Left ventricle myocardium superior (tissue), 1 donor: ENCODE measurements around the gene CCDC70. TPM values are rescaled to one million over a fixed set of nuclear protein-coding genes. Genes with fewer than 3 reads are reported as not detected.

Experiments used
- ATAC-seq: fragments of 200-7000 bp; cut with Tn5 transposase; one replicate; pipeline ENCODE4 v1.9.1; 2020; ENCODE audit warnings: mild to moderate bottlenecking, moderate library complexity
- DNase-seq: peaks from one replicate; pipeline ENCODE4 v3.0.0-alpha.2; 2020
- intact Hi-C: fragments of 100-400 bp; cut with micrococcal nuclease; formaldehyde crosslinking; loops from one replicate; pipeline ENCODE4 v1.11.0; 2022
- total RNA-seq: library from RNA; stranded (reverse); fragmentation: NEBNext Ultra II Directional; extraction: Animal tissue kit (Norgen Biotek cat#: 25700); gene quantifications from one replicate; pipeline ENCODE4 v1.2.1, GENCODE V29; 2021
- donor health status: DM: no; HTN: yes; CAD: no; lungs with severe emphysema.

Gene CCDC70
- total RNA-seq, 1 donor from 2014 or later, result not detected

DNA sequence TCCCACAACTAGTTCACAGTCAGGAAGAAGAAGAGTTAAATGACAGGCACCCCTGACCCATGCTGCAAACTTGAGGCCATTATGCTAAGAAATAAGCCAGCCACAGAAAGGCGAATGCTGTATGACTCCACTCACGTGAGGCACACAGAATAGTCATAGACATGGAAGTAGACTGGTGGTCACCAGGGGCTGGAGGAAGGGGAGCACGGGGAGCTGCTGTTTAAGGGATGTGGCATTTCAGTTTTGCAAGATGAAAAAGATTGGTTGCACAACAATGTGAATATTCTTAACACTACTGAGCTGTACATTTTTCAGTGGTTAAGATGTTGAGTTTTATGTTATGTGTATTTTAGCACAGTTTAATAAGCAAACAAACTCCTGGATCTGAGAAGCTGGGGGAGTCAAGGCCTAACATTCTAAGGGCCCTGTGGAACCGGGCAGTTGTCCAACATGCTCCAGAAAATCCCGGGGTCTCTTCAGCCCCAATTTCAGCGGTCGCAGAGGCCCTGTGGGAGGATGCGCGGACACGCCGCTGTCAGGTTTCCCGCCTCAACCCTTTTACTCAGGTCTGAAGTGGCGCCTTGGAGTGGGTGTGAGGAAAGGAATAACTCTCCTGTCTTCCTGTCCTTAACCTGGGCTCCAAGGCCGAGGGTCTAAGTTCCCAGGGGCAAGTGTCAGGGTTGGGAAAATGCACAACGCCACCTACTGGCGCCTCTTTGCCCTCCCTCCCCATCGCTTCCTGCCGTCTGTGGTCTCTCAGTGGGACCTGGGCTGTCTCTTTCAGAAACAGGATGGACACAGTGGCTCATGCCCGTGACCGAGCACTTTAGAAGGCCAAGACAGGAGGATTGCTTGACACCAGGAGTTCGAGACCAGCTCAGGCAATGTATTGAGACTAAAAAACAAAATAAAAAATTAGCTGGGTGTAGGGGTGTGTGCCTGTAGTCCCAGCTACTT lies 12.3 kb upstream of the CCDC70 start:
- ATAC-seq (peak; percentile 51), DNase-seq (peak; percentile 55)
- intact Hi-C loops, result no loop called here

DNA sequence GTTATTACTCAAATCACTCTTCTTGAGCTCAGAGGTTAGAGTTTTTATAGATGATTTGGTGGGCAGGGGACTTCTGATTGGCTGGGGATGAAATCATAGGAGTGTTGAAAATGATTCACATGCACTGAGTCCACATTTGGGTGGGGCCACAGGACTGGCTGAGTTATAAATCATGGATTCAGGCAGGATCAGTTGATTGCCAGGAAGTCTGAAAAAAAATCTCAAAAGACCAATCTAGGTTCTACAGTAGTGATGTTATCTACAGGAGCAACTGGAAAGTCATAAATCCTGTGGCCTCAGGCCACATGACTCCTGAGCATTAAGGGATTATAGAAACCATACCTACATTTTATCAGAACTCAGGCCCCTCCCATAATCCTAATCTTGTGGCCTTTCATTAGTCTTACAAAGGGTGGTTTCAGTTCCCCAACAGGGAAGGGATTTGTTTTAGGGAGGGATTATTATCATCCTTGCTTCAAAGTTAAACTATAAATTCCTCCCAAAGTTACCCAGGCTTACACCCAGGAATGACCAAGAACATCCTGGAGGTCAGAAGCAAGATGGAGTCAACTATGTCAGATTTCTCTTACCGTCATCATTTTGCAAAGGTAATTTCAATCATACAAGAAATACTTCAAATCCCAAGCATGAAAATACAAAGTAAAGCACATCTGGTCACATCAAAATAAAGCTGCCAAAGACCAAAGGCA lies 5.6 kb upstream of the CCDC70 start:
- ATAC-seq (no peak), DNase-seq (no peak)
- intact Hi-C loops, result no loop called here

- intact Hi-C loops, result no loop called here
Measured at GRCh38 chr13:51856998-51857397, 4.8 kb upstream of the CCDC70 start.

DNA sequence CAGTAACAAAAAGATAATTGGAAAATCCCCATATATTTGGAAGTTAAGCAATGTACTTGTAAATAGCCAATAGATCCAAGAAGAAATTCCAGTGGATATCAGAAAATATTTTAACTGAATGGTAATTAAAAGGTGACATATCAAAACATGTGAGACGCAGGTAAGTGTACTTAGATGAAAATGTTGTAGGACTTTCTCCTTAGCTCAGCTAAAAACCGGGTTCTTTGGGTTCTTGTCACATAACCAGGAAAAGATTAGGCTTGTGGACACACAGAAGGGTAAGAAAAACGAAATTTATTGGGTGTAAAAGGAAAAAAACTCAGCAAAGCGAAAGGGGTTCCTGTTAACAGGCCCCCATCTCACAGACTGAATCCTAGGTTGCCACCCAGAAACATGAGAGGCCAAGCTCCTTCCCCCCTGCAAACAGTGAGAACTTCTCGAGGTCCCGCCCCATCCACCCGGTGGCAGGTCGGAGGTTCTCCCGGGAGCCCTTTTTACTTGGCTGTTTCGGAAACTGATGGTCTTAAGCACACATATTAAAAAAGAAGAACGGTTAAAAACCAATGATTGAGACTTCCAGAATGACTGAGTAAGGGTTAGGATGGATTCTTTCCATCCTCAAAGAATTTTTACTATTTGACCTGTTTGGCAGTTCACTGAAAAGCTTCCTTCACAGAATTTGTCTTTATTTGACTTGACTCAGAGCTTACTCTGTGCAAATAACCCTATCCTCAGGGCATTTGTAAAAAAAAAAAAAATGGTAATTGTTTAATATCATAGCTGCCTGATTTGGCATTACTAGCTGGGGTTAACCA lies 3.1 kb upstream of the CCDC70 start:
- DNase-seq (no peak), ATAC-seq (no peak)
- intact Hi-C loops, result no loop called here

More at GRCh38 chr13:51856998-51857397, 4.8 kb upstream of the CCDC70 start:
- DNase-seq (no peak), ATAC-seq (no peak)

GRCh38 chr13:51862957-51863356 lies 1.2 kb downstream of the CCDC70 start:
- no peak for DNase-seq
- ATAC-seq, result no peak
- intact Hi-C loops, result no loop called here

- no peak for ATAC-seq
- intact Hi-C loops, result no loop called here
- no peak for DNase-seq
Measured at GRCh38 chr13:51865838-51866237, 4.1 kb downstream of the CCDC70 start.

DNA sequence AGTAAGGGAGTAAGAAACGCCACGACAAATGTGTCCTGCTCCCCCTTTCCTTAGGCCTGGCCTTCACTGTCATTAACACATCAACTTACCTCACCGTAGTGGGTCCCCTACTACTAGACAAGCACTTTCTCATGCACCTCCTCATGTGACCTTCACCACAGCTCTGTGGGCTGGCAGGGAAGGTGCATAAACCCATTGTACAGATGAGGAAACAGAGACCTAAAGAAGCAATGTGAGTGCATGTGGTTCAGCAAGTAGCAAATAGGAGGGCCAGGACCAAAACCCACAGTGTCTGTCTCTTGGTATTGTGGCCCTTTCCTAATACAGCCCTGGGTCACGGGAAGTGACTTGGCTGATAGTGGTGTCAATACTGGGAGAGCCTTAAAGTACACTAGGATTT lies 5.3 kb downstream of the CCDC70 start:
- intact Hi-C loops, result no loop called here
- no peak for ATAC-seq
- no peak for DNase-seq

GRCh38 chr13:51869916-51870315 lies 8.1 kb downstream of the CCDC70 start:
- ATAC-seq (no peak), DNase-seq (no peak)
- intact Hi-C loops, result no loop called here

DNA sequence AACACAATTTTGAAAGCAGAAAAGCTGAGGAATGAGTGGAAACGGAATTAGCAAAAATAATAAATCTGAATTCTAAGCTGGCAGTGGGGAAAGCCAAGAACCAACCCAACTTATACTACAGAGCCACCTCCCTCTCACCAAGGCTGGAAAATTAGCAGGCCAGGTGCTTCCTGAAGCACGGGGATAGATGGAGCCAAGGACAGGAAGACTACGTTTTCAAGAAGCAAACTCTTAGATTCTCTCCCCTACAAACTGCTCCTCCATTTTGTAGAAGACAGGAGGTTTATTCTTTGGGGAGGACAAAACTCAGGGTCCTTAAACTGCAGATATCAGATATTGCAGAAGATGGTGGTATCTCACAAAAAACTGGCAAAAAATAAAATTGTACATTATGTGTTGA lies 8.8 kb downstream of the CCDC70 start:
- intact Hi-C loops, result no loop called here
- DNase-seq (no peak), ATAC-seq (no peak)

GRCh38 chr13:51873117-51873798 lies 11.5 kb downstream of the CCDC70 start:
- intact Hi-C loops, result no loop called here
- DNase-seq, result no peak
- ATAC-seq, result no peak

GRCh38 chr13:51873837-51874236 lies 12.1 kb downstream of the CCDC70 start:
- no peak for ATAC-seq
- intact Hi-C loops, result no loop called here
- no peak for DNase-seq

- intact Hi-C loops, result no loop called here
- DNase-seq (no peak), ATAC-seq (no peak)
Measured at GRCh38 chr13:51874651-51875050, 12.9 kb downstream of the CCDC70 start.

DNA sequence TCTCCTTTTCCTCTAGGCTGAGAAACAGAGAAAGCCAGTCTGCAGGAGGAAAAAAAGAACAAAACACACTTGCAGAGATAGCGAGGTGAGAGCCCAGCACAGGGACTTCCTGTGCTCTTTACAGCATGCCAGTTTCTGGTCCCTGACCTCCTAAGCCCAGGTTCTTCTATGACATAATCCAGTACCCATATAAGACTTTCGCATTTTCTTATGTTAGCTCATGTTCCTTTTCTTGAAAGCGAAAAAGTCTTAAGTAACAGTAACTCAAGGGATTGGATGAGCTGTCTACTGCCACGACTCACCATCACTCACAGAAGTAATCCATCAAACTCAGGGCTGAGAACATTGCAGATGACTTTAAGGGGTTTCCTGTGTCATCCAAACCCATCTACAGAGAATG lies 17.4 kb downstream of the CCDC70 start:
- ATAC-seq, result no peak
- no peak for DNase-seq
- intact Hi-C loops, result no loop called here

GRCh38 chr13:51881296-51881695 lies 19.5 kb downstream of the CCDC70 start:
- intact Hi-C loops, result no loop called here
- no peak for ATAC-seq
- DNase-seq, result no peak

- intact Hi-C loops, result no loop called here
- no peak for DNase-seq
- ATAC-seq, result no peak
Measured at GRCh38 chr13:51882570-51883225, 20.9 kb downstream of the CCDC70 start.

DNA sequence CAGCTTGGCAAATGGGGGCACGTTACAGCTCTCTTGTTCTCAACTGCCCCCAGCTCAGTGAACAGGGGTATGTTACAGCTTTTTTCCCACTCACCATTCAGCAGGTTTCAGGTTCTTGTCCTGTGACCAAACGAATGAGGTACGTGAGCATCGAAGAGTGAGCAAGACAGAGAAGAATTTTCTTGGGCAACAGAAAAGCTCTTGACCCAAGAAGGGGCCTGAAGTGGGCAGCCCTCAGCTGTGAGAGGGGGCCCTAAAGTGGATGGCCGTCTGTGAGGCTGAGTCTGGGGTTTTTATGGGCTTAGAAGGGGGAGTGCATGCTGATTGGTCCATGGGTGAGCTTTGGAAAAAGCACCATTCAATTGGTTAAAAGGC lies 21.4 kb downstream of the CCDC70 start:
- DNase-seq (no peak), ATAC-seq (no peak)
- intact Hi-C loops, result no loop called here

GRCh38 chr13:51885651-51886050 lies 23.9 kb downstream of the CCDC70 start:
- ATAC-seq (no peak), DNase-seq (no peak)
- intact Hi-C loops, result no loop called here

DNA sequence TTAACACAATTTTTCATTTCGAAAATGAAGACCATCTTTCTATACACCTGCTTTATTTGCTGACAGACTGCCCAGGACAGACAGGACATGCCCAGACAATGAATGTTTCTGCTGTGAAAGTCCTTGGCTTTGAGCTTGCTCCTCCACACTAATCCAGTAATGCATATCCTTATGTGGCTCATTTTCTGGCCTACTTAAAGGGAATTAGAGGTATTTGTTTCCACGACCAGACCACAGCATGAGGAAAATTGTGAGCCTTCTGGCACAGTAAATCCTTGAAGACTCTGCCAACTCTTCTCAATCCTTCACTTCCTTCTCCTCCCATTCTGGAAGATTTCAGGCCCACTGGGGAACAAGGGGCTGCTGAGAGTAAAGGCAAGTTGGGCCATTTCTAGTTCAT lies 25.7 kb downstream of the CCDC70 start:
- intact Hi-C loops, result no loop called here
- ATAC-seq, result no peak

GRCh38 chr13:51892657-51893056 lies 30.9 kb downstream of the CCDC70 start:
- ATAC-seq (no peak), DNase-seq (no peak)
- intact Hi-C loops, result no loop called here

More for the DNA sequence above, 25.7 kb downstream of the CCDC70 start:
- no peak for DNase-seq
